NOMO-1 treated with DMSO at 0.1 percent for 48 hours (cell line): ENCODE data around the gene FHAD1.
A peak's percentile ranks its signal among the peaks of the same experiment; 100 is the strongest.

ENCODE experiments used
- DNase-seq: peaks from one replicate; lab custom pipeline; 2025; ENCODE audit not compliant: unreplicated experiment; lab: John Stamatoyannopoulos, UW

Gene FHAD1

DNA sequence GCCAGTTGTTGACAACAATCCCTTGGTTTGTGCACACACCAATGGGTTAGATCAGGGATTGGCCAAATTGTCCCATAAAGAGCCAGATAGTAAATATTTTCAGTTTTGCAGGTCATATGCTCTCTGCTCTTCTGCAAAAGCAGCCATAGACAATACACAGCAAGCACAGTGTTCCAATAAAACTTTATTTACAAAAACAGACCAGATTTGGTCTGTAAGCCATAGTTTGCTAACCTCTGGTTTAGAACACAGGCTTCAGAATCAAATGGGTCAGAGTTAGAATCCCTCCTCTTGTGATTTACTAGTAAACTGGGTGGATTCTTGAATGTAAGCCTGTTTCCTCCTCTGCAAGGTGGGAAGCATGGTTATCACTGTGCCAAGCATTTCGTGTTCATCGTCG, 97.4 kb downstream of the FHAD1 start:
- DNase-seq: no peak

DNA sequence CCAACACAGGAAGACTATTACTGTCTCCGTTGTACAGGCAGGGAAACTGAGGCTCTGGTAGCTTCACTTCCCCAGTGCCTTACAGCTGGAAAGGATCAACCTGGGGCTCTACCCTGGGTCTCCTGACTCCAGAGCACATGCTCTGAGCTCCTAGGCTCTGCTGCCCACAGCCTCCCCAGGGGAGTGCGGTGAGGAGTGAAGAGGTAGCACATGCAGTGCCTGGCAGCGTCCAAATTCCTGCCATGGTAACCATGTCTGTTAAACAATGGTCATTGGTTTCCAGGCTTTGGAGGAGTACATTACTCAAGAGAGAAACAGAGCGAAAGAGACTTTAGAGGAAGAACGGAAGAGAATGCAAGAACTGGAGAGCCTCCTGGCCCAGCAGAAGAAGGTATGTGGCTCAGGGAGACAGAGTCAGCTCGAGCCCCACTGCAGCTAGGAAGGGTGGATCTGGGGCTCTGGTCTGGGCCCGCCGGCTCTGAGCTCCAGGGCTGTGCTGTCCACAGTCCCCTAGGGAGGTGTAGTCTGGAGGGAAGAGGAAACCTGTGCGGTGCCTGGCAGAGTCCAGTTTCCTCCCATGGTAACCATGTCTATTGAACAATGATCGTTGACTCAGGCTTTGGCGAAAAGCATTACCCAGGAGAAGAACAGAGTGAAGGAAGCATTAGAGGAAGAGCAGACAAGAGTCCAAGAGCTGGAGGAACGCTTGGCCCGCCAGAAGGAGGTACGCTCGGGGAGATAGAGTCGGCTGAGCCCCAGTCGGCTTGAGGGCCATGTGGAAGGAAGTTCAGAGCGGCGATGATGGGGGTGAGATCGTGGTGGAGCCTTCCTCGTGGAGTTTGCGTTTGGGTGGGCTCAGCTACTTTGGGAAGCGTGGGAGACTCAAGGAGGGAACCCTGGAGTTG, 98.0 kb downstream of the FHAD1 start:
- DNase-seq: no peak

DNA sequence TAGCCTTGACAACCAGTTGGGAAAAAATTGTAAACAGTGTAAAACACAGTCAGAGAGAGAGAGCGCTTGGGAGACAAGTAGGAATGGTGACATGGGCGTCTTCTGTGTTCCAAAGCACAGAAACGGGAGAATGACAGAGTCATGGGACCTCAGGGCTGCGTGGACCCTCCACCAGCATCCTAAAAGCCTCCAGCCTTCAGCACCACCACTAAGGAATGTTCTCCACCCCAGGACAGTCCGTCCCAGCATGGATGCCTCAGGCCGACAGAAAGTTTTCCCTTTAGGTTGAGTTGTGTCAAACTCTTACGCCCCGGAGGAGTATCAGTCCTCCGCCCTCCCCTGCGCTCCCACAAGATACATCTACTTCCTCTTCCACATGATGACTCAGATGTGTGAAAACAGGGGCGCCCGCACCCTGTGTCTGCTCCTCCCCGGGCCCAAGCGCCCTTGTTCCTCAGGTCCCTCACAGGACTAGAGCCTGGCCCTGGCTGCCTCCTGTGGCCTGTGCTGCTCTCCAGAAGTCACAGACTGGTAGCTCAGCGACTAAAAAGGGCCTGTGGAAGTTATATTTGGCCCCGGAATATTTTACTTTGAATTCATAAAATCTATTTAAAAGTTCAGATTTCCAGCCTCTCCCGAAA, 98.8 kb downstream of the FHAD1 start:
- peak; percentile 88 for DNase-seq

DNA sequence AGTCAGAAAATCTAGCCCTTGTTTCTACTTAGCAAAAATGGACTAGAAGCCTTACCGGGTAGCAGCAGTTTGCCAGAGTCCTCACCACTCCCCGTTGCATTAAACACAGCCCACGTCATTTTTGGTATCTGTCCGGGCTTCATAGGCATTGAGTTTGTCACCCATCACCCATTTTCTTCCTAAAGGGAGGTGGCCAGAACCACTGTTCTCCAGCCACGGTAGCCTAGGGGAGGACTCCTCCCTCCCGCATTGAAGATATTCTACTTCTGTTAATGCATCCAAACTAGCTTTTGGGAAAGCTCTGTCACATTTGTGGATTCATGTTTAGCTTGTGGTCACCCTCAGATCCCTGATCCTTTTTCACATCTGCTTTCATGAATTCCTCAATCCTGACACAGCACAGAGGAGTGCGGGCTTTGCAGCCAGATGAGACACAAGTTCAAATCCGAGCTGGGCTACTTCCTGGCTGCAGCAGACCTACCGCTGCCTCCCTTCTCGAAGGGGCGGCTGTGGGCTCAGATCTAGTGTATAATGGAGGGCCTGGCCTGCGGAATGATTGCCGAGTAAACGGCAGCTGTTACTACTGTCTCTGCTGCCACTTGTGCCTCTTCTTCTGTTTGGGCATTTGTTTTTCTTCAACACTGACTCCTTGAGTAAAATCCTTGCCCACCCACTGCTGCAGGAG, 99.5 kb downstream of the FHAD1 start:
- DNase-seq: no peak

DNA sequence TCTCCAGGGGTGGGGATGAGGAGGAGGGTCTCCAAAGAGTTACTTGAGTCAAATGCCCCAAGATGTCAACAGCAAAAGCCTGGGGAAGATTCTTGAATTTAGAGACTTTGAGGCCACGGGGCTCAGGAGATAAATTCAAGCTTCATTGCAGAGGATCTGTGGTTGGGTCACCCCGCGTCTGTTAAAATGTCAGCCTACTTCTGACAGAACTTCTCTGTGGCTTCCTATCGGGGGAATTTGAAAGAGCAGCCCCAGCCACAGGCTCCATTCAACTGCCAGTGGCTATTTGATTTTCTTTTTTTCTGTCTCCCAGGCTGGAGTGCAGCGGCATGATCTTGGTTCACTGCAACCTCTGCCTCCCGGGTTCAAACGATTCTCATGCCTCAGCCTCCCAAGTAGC, 100.2 kb downstream of the FHAD1 start:
- DNase-seq: no peak

DNA sequence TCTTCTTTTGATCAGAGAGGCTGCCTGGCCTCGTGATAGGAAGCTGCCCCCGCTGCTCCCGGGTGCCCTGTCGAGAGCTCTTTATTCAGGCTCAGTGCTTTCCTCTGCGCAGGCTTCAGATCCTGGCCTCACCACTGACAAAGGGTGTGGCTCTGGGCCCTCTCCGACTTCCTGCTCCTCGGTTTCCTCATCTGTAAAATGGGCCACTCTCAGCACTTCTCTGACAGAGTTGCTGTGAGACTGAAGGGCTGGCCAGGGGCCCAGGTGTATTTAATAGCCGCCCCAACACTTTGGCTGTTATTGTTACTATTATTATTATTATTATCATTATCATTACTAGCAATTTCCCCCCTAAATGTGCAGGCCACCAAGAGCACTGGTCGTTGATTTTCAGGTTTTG, 101.6 kb downstream of the FHAD1 start:
- DNase-seq: no peak

DNA sequence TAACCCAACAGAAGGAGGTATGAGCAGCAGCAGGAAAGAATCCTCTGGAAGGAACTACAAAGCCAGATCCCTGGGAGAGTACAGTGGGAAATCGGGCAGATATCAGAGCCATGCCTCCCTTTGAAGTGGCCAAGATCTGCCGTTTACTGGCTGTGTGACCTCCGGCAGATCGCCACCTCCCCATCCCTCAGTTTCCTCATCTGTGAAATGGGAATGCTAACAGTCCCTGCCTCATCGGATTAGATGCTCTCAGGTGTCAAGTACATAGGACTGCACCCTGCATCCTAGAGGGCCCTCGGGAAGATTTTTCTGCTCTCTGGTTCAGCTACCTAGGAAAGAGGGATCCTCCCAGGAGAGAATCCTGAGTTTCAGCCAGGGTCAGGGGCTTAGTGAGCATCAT, 102.1 kb downstream of the FHAD1 start:
- DNase-seq: no peak

DNA sequence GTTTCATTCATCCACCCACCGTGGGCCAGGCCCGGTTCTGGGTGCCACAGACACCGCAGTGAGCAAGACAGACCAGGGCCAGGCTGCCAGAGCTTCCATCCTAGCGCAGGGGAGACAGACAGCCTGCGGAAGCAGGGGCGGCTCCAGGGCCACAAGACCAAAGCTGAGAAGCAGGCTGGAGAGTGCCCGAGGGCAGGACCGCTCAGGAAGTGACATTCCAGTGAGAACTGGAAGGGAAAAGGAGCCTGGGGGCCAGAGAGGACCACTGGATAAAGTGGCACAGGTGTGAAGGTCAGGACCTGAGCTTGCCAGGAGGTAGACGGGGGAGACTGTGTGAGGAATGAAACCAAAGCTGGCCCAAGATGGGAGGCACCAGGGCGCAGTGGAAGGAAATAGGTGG, 103.1 kb downstream of the FHAD1 start:
- DNase-seq: no peak

DNA sequence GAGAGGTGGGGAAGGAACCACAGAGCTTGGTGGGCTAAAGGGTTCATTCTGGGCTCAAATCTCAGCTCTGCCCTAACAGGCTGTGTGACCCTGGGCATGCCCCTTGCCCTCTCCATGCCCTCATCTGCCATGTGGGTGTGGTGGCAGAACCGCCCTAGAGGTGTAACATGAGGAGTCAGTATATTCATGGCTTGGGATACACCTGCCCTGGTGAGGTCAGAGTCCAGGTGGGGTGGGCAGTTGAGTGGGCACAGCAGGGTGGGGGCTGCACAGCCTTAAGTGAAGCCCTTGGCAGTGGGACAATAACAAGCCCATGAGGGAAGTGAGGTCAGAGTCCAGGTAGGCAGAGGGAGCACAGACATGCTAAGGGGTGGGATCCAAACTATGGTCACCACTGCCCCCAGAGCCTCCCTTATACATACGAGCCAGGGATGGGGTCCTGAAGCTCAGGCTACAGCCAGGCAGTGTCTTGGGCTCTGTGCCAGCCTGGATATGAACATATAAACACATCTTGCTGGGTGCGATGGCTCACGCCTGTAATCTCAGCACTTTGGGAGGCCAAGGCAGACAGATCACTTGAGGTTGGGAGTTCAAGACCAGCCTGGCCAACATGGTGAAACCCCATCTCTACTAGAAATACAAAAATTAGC, 103.7 kb downstream of the FHAD1 start:
- DNase-seq: no peak

DNA sequence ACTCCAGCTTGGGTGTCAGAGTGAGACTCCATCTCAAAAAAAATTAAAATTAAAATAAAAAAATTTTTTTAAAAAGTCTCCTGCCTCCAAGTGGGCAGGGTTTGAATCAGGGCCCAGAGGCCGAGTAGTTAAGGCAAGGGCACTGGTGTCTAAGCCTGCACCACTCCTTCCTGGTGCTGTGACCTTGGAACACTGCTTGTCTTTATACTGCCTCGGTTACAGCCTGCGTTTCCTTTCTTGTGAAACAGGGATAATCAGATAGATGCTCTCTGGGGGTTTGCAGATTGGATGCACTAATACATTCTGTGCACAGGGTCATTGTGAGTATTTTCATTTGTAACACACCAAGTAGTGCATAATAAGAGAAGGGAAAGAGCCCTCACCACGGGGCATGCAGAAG, 104.3 kb downstream of the FHAD1 start:
- DNase-seq: no peak

DNA sequence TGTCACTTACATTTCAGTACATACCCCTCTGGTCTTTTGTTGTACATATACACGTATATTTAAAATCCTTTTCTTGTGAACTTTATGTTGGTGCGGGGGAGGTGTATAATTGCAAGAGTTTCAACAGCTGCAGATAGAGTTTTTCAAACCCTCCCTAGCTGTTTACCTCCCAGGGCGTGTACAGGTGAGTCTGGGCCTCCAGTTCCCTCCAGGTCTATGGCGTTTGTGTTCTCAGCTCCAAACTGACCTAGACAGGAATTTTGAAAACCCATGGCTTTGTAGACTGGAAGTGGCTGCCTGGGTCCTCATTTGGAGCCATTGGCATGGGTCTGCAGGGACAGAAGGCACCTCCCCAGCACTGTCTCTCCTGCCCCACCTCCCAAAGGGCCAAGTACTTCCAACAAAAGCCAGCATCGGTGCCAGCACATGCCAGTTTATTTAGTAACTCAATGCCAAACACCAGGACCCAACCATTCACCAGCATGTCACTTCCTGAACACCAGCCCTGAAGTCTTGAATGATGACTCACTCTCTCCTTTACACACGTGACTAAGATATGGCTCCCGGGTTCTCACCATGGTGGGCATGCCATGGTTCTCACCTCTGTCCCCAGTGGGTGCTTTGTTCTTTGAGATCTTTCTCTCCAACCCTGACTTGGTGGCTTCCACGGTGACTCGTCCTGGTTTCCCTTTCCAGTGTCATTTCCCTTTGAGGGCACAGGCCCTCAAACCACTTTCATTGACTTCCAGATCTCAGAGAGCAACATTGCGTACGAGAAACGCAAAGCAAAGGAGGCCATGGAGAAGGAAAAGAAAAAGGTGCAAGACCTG, 105.3 kb downstream of the FHAD1 start:
- peak; percentile 21 for DNase-seq

DNA sequence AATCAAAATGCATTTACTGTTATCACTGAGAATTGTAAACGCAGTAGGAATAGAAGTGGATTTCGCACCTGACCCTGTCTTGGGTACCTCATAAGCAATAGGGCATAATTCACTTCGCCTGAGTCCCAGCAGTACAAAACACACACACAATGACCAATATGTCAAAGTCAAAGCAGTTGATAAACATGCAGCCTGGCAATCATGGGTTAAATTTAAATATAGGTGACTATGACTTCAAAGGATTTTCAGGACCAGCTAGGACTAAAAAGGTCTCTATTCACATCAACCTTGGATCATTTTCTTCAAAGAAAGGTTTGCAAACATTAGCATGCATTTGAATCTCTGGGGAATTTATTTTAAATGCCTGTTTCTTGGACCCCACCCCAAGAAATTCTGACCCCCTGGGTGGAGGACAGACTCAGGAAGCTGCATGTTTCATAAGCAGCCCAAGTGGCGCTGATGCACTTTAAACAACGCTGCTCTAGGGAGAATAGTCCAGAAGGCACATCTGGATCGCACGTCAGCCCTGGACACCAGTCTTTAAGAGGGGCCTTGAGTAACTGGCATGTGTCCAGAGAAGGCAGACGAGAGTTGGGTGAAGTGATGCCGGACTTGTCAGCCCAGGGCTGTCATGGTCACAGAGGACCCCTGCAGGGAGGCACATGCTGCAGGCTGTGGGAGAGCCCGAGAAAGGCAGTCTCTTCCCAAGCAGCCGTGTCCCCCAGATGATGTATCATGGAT, 107.0 kb downstream of the FHAD1 start:
- DNase-seq: no peak

DNA sequence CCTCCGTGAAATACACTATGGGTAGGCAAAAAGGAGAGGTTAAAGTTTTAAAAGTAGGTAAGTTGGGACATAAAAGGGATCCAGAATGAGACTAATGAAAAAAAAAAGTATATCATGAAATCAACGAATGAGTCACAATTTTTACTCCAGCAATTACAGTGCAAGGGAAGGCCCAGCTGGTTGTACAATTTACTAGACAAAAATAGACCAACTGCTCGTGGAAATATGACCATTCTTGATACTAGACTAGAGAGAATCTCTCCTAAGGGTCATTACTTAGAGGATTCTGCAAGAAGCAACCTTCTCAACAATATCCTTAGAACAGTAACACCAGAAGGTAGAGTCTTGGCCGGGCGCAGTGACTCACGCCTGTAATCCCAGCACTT, 107.5 kb downstream of the FHAD1 start:
- DNase-seq: no peak

DNA sequence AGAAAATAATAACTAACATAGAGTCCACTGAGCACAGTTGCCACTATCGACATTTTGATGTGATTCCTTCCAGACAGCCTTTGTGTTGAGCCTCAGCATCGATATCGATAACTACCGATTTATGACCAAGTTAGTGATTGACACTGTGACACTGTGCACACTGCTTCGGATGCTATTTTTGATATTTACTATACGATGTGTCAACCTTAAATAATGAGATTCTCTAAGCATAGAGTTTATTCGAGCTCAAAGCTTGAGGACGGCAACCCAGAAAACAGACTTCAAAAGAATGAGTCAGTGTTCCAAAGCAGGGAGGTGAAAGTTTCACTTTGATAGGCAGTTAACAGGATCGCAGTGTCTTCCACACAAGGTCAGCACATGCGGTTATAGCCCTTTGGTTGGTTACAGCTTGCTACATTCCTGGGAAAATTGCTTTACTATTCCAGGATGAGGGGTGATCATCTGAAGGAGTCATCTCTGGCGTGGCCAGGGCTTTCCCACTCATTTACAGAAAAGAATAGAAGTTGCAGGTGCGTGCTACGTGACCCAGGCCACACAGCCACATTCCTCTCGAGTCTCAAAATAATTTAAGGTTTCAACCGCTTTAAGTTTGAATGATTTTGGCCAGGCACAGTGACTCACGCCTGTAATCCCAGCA, 109.1 kb downstream of the FHAD1 start:
- DNase-seq: no peak

DNA sequence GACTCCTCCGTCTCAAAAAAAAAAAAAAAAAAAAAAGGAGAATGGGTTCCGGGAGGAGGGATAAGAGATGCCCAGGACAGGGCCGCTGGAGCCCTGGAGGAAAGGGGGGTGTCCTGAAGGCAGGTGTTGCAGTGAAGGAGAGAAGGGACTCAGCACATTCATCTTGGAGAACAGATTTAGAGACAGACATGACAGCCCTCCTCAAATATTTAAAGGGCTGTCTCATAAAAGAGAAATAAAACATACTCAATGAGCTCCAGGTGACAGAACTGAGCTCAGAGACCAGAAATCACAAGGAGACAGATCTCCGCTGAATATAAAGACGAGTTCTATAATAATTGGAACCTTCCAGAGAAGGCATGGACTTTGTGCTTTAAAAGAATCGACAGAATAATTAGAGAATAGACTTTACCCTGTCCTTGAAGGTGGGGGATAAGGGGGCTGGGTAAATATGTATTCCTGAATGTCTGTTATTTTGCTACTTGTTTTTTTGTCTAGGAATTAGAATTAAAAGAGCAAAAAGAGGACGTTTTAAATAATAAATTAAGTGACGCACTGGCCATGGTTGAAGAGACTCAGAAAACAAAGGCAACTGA, 110.7 kb downstream of the FHAD1 start:
- DNase-seq: no peak

DNA sequence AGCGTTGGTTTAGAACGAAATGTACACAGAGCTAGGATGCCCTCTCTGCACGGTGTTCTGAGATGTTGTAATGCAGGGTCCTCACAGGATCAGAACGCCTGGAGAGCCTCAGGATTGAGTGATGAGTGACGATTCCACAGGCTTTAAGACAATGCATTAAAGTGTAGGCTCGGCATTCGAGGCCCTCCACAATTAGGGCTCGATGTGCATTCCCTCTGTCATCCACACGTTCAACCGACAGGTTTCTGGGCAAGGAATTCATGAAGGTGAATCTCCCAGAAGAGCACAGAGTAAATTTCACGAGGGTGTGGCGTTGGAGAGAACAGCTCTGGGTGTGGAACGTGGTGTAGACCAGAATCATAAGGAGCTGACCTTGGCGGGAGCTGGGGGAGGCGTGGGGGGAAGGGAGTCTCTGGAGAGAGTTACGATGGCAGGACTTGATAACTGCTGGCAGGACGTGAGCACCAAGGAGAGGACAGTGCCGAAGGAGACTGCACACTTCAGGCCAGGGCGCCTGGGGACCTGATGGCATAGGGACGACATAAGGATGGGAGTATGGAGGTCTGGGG, 111.6 kb downstream of the FHAD1 start:
- DNase-seq: no peak

DNA sequence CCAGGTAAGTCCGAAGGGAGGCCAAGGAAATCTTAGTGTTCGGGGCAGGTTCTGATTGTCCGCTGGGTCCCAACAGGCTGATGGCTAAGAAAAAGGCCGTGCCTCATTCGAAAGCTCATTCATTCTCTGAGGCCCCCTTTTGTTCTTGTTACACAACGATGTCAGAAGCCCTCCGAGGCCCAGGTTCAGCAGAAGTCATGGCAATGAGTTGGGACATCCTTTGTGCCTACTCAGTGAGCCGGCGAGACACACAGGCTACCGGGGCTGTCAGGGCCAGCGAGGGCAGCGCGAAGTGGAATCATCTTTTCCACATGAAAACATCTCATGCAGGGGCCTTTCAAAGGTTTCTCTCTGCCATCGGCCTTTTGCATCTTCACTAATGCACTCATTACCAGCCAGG, 113.7 kb downstream of the FHAD1 start:
- DNase-seq: no peak

DNA sequence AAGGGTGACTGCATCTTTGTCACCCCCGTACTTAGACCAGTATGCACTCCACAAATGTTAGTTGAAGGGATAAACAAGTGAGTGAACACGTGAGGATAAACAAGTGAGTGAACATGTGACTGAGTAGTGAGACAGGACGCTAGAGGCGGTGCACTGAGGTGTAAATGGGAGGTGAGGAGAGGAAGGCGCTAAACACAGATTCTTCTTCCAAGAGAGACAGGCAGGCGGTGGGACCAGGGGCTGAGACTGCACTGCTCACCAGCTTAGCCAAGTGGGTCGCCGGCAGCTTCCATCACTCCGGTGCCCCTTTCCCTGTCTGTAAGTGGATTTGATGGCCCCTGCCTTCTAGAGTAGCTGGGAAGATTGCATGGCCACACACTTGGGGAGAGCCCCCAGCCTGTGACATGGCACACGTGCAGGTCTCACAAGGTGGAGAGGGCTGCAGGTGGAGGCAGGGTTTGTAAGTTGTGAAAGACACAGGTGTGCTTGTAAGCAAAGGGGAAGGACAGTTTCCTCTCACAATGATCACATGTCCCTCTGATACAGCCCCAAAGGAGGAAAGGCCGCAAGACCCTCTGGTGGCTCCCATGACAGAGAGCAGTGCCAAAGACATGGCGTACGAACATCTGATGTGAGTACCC, 115.2 kb downstream of the FHAD1 start:
- no peak for DNase-seq
